Panc1 (cell line): ENCODE measurements around the gene ASCL2.

Experiments used
- CTCF ChIP-seq: fragments of 450-650 bp; IDR thresholded peaks from 2 replicates; pipeline ENCODE4 v1.5.1; 2017; ENCODE audit warnings: mild to moderate bottlenecking
- POLR2AphosphoS5 ChIP-seq: IDR thresholded peaks from 2 replicates; pipeline ENCODE4 v1.6.1; 2012; ENCODE audit warnings: mild to moderate bottlenecking, low read depth, low read length, moderate library complexity
- REST ChIP-seq, 2 experiments: IDR thresholded peaks; 2 replicates each; pipeline ENCODE4 v1.6.1; 2011 to 2012; ENCODE audit warnings: low read depth in 2 of 2, control low read depth in 1 of 2, low read length in 1 of 2, mild to moderate bottlenecking in 1 of 2, moderate library complexity in 1 of 2; ENCODE audit not compliant: insufficient read depth in 1 of 2
- SIN3A ChIP-seq: IDR thresholded peaks from 2 replicates; pipeline ENCODE4 v1.6.1; 2012; ENCODE audit warnings: low read depth, mild to moderate bottlenecking, low read length, moderate library complexity, borderline replicate concordance; ENCODE audit not compliant: insufficient read depth

- TF ChIP-seq CTCF (no peak), POLR2AphosphoS5 (no peak), REST (IDR thresholded peaks at IDR 0.05; ENCODE audit: insufficient read depth in 1 of 2, low read depth in 2 of 2, low read length in 1 of 2) (no peak), SIN3A (no peak)
Measured at GRCh38 chr11:2296913-2297622, 26.7 kb upstream of the ASCL2 start.
